Measurements from ENCODE around the gene MKLN1.

GRCh38 chr7:131431289-131431688 is 103.6 kb downstream of the MKLN1 start:
- TF ChIP-seq CTCF (IDR thresholded peaks at IDR 0.05) (no peak), POLR2A (IDR thresholded peaks at IDR 0.05) (no peak)

Measured in thyroid gland (tissue), 4 donors.